ENCODE measurements around the gene DMRTA2. TPM values are rescaled to one million over a fixed set of nuclear protein-coding genes. Genes with fewer than 3 reads are reported as not detected.

Gene DMRTA2
- total and polyA plus RNA-seq, 2 donors (not counting 1 experiment from before 2014, with no cell fraction given), result not detected

GRCh38 chr1:50371749-50372148 is 51.5 kb downstream of the DMRTA2 start:
- no peak for DNase-seq
- no peak overlapping the region for H3K27ac Mint-ChIP-seq
- peaks cover 4% of the 10 kb centered on the region for H3K4me1 Mint-ChIP-seq
- H3K9ac ChIP-seq (ENCODE audit: low read length), result no peak overlapping the region
- TF ChIP-seq EZH2 (IDR thresholded peaks at IDR 0.05; ENCODE audit: borderline replicate concordance, insufficient read depth, low read depth, low read length, poor library complexity, severe bottlenecking) (no peak), CTCF (IDR thresholded peaks at IDR 0.05) (no peak)
- 84% methylated on average over 3 of the region's 3 CpGs for WGBS (ENCODE audit: insufficient coverage)
- H3K9me3 ChIP-seq (ENCODE audit: control extremely low read depth in 1 of 3, control insufficient read depth in 2 of 3, insufficient read depth in 1 of 3, low read length in 2 of 3), result peaks cover 0 to 5% (median 0%) of the 10 kb centered on the region in 3 donors
- intact Hi-C loops (cut with micrococcal nuclease), result no loop called here
- H3K4me3 ChIP-seq (ENCODE audit: control extremely low read depth in 1 of 5, extremely low read depth in 1 of 5, insufficient read depth in 1 of 5, low read depth in 2 of 5, low read length in 4 of 5), result no peak overlapping the region
- peaks cover 0 to 4% of the 10 kb centered on the region in 2 donors for H3K4me1 ChIP-seq (ENCODE audit: control insufficient read depth in 2 of 2, insufficient read depth in 2 of 2, low read length in 2 of 2)
- ChIA-PET POLR2A (no interaction called here), CTCF (interaction anchor here (1.8 kb wide), 1 partner anchor 23 kb away, joined by 4 read pairs; no protein-coding TSS in a partner anchor)
- H3K36me3 ChIP-seq (replicated peaks in 1 of 2; ENCODE audit: control extremely low read depth in 1 of 2, control insufficient read depth in 1 of 2, extremely low read depth in 1 of 2, insufficient read depth in 2 of 2, low read length in 1 of 2), result no peaks in the 10 kb centered on the region
- H3K27ac ChIP-seq (ENCODE audit: low read length in 2 of 2), result no peak overlapping the region
- H3K4me3 Mint-ChIP-seq, result no peak overlapping the region
- H2AFZ ChIP-seq (ENCODE audit: insufficient read depth, low read depth, low read length, poor library complexity, severe bottlenecking), result no peak overlapping the region
- H3K27me3 ChIP-seq (replicated peaks in 1 of 4; ENCODE audit: control extremely low read depth in 1 of 4, control insufficient read depth in 3 of 4, insufficient read depth in 4 of 4, low read length in 3 of 4), result peaks cover 0 to 21% (median 12%) of the 10 kb centered on the region in 4 experiments
- peaks cover 2% of the 10 kb centered on the region for H3K9me3 Mint-ChIP-seq (ENCODE audit: insufficient read depth)
- H3K27me3 Mint-ChIP-seq, result peaks cover 44% of the 10 kb centered on the region
- no peaks in the 10 kb centered on the region for H4K20me1 ChIP-seq (ENCODE audit: control insufficient read depth, insufficient read depth, low read length, poor library complexity, severe bottlenecking)
- ATAC-seq (ENCODE audit: low read depth), result no peak
- no peaks in the 10 kb centered on the region for H3K79me2 ChIP-seq (ENCODE audit: control insufficient read depth, insufficient read depth, low read length)
- no peak overlapping the region for H3K4me2 ChIP-seq (replicated peaks; ENCODE audit: low read depth, low read length, poor library complexity, severe bottlenecking)

- DNase-seq (no peak), ATAC-seq (ENCODE audit: low read depth) (no peak)
- no peak overlapping the region for H3K4me3 Mint-ChIP-seq
- peaks cover 4% of the 10 kb centered on the region for H3K4me1 Mint-ChIP-seq
- peaks cover 2% of the 10 kb centered on the region for H3K9me3 Mint-ChIP-seq (ENCODE audit: insufficient read depth)
- intact Hi-C loops (cut with micrococcal nuclease), result no loop called here
- H3K36me3 ChIP-seq (replicated peaks in 1 of 2; ENCODE audit: control extremely low read depth in 1 of 2, control insufficient read depth in 1 of 2, extremely low read depth in 1 of 2, insufficient read depth in 2 of 2, low read length in 1 of 2), result no peaks in the 10 kb centered on the region
- H3K4me1 ChIP-seq (ENCODE audit: control insufficient read depth in 2 of 2, insufficient read depth in 2 of 2, low read length in 2 of 2), result peaks cover 0 to 4% of the 10 kb centered on the region in 2 donors
- no peak overlapping the region for H3K4me3 ChIP-seq (ENCODE audit: control extremely low read depth in 1 of 5, extremely low read depth in 1 of 5, insufficient read depth in 1 of 5, low read depth in 2 of 5, low read length in 4 of 5)
- ChIA-PET POLR2A (no interaction called here), CTCF (no interaction called here)
- 87% methylated on average over 5 of the region's 7 CpGs for WGBS (ENCODE audit: insufficient coverage)
- H3K9me3 ChIP-seq (ENCODE audit: control extremely low read depth in 1 of 3, control insufficient read depth in 2 of 3, insufficient read depth in 1 of 3, low read length in 2 of 3), result peaks cover 0 to 5% (median 0%) of the 10 kb centered on the region in 3 donors
- H3K27ac ChIP-seq (ENCODE audit: low read length in 2 of 2), result no peak overlapping the region
- no peaks in the 10 kb centered on the region for H3K79me2 ChIP-seq (ENCODE audit: control insufficient read depth, insufficient read depth, low read length)
- H2AFZ ChIP-seq (ENCODE audit: insufficient read depth, low read depth, low read length, poor library complexity, severe bottlenecking), result no peak overlapping the region
- peaks cover 54% of the 10 kb centered on the region for H3K27me3 Mint-ChIP-seq
- no peaks in the 10 kb centered on the region for H4K20me1 ChIP-seq (ENCODE audit: control insufficient read depth, insufficient read depth, low read length, poor library complexity, severe bottlenecking)
- peaks cover 0 to 22% (median 12%) of the 10 kb centered on the region in 4 experiments for H3K27me3 ChIP-seq (replicated peaks in 1 of 4; ENCODE audit: control extremely low read depth in 1 of 4, control insufficient read depth in 3 of 4, insufficient read depth in 4 of 4, low read length in 3 of 4)
- H3K9ac ChIP-seq (ENCODE audit: low read length), result no peak overlapping the region
- no peak overlapping the region for H3K27ac Mint-ChIP-seq
- no peak overlapping the region for H3K4me2 ChIP-seq (replicated peaks; ENCODE audit: low read depth, low read length, poor library complexity, severe bottlenecking)
- TF ChIP-seq CTCF (IDR thresholded peaks at IDR 0.05) (no peak), EZH2 (IDR thresholded peaks at IDR 0.05; ENCODE audit: borderline replicate concordance, insufficient read depth, low read depth, low read length, poor library complexity, severe bottlenecking) (no peak)
These were observed 53.4 kb downstream of the DMRTA2 start for GRCh38 chr1:50369830-50370229.

Measured in B cell (primary cell).